ENCODE results near the gene OR2W3.

DNA sequence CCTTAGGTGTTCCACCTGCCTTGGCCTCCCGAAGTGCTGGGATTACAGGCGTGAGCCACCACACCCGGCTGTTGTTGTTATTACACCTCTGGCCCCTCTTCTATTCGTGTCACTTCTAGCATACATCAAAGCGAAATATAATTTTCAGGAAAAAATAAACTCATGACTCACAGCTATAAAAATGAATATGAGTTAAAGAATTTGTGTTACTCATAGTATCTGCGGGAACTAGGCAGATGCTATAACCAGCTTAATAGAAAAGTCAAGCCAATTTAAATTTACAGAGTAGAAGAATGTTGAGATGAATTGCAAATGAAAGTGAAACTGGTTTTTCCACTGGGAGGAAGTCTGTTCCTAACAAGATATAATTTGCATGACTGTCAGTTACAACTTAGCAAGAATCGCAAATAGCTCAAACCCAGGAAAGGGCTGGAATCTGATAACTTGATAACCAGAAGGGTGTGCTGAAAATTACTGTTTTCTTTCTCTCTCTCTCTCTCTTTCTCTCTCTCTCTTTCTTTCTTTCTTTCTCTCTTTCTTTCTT is 11.2 kb downstream of the OR2W3 start:
- TF ChIP-seq EZH2 (optimal IDR thresholded peaks at IDR 0.05; ENCODE audit: low read depth, low read length) (no peak), EZH2phosphoT487 (IDR thresholded peaks at IDR 0.05; ENCODE audit: low read length) (no peak)
- TF ChIP-seq, protein P1, sequence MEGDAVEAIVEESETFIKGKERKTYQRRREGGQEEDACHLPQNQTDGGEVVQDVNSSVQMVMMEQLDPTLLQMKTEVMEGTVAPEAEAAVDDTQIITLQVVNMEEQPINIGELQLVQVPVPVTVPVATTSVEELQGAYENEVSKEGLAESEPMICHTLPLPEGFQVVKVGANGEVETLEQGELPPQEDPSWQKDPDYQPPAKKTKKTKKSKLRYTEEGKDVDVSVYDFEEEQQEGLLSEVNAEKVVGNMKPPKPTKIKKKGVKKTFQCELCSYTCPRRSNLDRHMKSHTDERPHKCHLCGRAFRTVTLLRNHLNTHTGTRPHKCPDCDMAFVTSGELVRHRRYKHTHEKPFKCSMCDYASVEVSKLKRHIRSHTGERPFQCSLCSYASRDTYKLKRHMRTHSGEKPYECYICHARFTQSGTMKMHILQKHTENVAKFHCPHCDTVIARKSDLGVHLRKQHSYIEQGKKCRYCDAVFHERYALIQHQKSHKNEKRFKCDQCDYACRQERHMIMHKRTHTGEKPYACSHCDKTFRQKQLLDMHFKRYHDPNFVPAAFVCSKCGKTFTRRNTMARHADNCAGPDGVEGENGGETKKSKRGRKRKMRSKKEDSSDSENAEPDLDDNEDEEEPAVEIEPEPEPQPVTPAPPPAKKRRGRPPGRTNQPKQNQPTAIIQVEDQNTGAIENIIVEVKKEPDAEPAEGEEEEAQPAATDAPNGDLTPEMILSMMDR (IDR thresholded peaks at IDR 0.05; ENCODE audit: low read length), result no peak
